GM18519 (cell line): ENCODE measurements around the gene MEX3A.
"Not testable (repeated sequence)": the region's sequence is repeated elsewhere in the genome, so short reads cannot be mapped to it uniquely, and the experiment has no call there.

ENCODE experiments used
- ATAC-seq: cut with Tn5 transposase; IDR thresholded peaks from one replicate; pipeline ENCODE4 v1.9.1; 2021; ENCODE audit warnings: mild to moderate bottlenecking, moderate library complexity; ENCODE audit not compliant: unreplicated experiment, low FRiP score

Gene MEX3A

GRCh38 chr1:156082309-156083091, at the start of gene MEX3A:
Gene MEX3A, minus strand, starts transcription at chr1:156082465. Its CDS starts 467 bp downstream, at chr1:156081998.
- ATAC-seq: no peak

- ATAC-seq: no peak
Observed at GRCh38 chr1:156130578-156130942, 48.3 kb upstream of the MEX3A start.

DNA sequence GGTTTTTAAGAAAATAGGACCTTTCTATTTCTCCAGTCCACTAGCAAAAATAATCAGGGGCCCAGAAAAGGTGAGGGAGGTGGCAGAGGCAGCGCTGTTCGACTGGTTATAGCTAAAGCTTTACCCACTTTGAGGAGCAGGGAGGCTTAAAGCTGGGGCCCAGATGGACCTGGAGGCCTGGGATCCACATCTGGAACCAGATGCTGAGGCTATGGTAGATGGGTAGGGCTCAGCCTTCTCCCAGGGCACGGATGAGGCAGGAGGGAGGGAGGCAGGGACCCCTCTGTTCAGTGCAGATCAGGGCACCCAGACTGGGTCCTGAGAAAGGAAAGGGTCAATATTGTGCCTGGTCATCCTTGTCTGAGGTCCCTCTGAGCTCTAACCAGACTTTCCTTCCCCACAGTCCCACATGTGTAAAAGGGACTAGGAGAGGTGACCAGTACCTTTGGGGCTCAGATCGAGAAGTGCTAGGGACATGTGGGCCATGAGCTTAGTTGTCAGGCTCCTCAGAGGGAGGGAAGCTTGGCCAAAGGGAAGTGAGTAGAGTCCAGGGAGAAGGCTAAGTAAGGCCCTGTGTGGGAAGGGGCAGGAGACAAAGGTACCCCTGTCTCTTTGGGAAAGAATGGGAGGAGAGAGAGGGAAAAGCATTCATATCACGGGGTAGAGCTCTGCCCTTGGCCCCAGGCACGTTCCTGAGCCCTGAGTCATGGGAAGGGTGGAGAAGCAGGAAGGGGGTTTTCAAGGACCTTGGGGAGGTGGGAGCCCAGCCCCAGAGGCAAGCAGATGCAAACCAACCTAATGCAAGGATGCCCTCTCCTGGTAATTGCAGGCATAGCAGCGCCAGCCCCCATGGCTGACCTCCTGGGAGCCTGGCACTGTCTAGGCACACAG, 47.7 kb upstream of the MEX3A start:
- ATAC-seq: no peak

- no peak for ATAC-seq
Observed at GRCh38 chr1:156128654-156129597, 46.7 kb upstream of the MEX3A start.

- ATAC-seq: no peak
Observed at GRCh38 chr1:156128308-156128653, 46.0 kb upstream of the MEX3A start.

GRCh38 chr1:156126630-156127534, 44.6 kb upstream of the MEX3A start:
- ATAC-seq: no peak

- ATAC-seq: no peak
Observed at GRCh38 chr1:156126043-156126629, 43.9 kb upstream of the MEX3A start.

DNA sequence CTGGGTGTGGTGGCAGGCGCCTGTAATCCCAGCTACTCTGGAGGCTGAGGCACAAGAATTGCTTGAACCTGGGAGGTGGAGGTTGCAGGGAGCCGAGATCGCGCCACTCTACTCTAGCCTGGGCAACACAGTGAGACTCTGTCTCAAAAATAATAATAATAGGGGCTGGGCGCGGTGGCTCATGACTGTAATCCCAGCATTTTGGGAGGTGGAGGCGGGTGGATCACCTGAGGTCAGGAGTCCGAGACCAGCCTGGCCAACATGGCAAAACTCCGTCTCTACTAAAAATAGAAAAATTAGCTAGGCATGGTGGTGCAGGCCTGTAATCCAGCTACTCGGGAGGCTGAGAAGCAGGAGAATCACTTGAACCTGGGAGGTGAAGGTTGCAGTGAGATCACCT, 43.3 kb upstream of the MEX3A start:
- not testable (repeated sequence) for ATAC-seq

DNA sequence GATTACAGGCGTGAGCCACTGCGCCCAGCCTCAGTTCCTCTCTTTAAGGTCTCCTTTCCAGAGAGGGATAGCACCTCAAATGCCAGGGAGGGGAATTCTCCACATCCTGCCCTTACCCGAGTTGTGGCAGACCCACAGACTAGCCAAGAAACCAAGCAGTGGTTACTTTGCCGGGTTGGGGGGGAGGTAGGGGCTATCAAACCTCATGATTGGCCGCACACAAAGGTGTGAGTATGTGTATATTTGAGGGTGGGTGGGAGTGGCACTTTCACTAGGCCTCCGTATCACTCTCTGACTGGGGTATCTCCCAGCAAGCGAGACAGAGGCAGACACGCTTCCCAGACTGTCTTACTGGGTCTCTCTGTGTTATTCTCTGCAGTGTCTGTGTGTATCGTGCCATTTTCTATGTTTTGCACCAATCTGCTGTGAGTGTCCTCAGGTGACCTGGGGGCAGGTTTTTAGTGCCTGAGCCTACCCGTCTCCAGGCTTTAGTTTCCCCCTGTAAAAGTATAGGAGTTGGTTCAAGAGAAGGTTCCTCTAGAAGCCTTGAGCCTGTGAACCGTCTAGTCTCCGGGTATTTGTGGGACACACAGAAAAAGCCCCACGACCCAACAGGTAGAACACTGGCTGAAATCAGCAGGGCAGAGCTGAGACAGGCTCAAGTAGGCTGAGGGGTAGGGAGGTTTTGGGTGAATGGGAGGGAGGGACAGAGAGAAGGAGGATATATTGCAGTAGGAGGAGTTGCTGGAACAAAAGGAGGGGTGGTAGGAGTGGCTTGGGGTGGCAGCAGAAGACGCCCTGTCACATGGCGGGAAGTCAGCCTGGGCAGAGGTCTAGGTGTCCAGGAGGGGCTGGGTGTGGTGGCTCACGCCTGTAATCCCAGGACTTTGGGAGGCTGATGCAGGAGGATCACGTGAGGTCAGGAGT, 42.6 kb upstream of the MEX3A start:
- ATAC-seq: no peak

GRCh38 chr1:156123356-156124196, 41.3 kb upstream of the MEX3A start:
- no peak for ATAC-seq

- no peak for ATAC-seq
Observed at GRCh38 chr1:156122519-156123355, 40.5 kb upstream of the MEX3A start.

GRCh38 chr1:156122086-156122485, 39.8 kb upstream of the MEX3A start:
- no peak for ATAC-seq

GRCh38 chr1:156121457-156121856, 39.2 kb upstream of the MEX3A start:
- no peak for ATAC-seq

- ATAC-seq: not testable (repeated sequence)
Observed at GRCh38 chr1:156121005-156121404, 38.7 kb upstream of the MEX3A start.

GRCh38 chr1:156120318-156120717, 38.1 kb upstream of the MEX3A start:
- ATAC-seq: no peak

GRCh38 chr1:156119503-156120209, 37.4 kb upstream of the MEX3A start:
- ATAC-seq: no peak
